GM23248 (cell line): ENCODE measurements around the gene FHOD1. TPM values are rescaled to one million over a fixed set of nuclear protein-coding genes. Genes with fewer than 3 reads are reported as not detected.

Experiments
- DNase-seq: peaks from one replicate; pipeline ENCODE4 v3.0.0-alpha.2; 2015
- H2AFZ ChIP-seq: fragments of 200-600 bp; sonication (generic); 2 replicates; pipeline ENCODE4 v1.6.1; 2016; ENCODE audit warnings: antibody characterized with exemption
- H3F3A ChIP-seq: fragments of 200-600 bp; sonication (generic); 2 replicates; pipeline ENCODE4 v1.6.1; 2016; ENCODE audit warnings: mild to moderate bottlenecking, antibody characterized with exemption, mixed run types; ENCODE audit not compliant: insufficient read depth
- H3K27ac ChIP-seq: fragments of 200-600 bp; sonication (generic); 2 replicates; pipeline ENCODE4 v1.5.1; 2016; ENCODE audit warnings: mild to moderate bottlenecking
- H3K27me3 ChIP-seq: fragments of 200-600 bp; sonication (generic); replicated peaks from 2 replicates; pipeline ENCODE4 v1.6.1; 2016; ENCODE audit warnings: mild to moderate bottlenecking; ENCODE audit not compliant: insufficient read depth
- H3K36me3 ChIP-seq: fragments of 200-600 bp; sonication (generic); 2 replicates; pipeline ENCODE4 v1.6.1; 2016; ENCODE audit warnings: low read depth, mild to moderate bottlenecking
- H3K4me1 ChIP-seq: fragments of 200-600 bp; sonication (generic); 2 replicates; pipeline ENCODE4 v1.6.1; 2016; ENCODE audit warnings: mild to moderate bottlenecking; ENCODE audit not compliant: insufficient read depth
- H3K4me2 ChIP-seq: fragments of 200-600 bp; sonication (generic); one replicate; pipeline ENCODE4 v1.6.1; 2016; ENCODE audit warnings: mild to moderate bottlenecking; ENCODE audit not compliant: unreplicated experiment
- H3K4me3 ChIP-seq: fragments of 200-600 bp; sonication (generic); 2 replicates; pipeline ENCODE4 v1.5.1; 2016; ENCODE audit warnings: mild to moderate bottlenecking
- H3K79me2 ChIP-seq: fragments of 200-600 bp; sonication (generic); 2 replicates; pipeline ENCODE4 v1.6.1; 2016; ENCODE audit warnings: mild to moderate bottlenecking; ENCODE audit not compliant: insufficient read depth
- H3K9ac ChIP-seq: fragments of 200-600 bp; sonication (generic); 2 replicates; pipeline ENCODE4 v1.6.1; 2016; ENCODE audit warnings: mild to moderate bottlenecking
- H3K9me2 ChIP-seq: fragments of 200-600 bp; sonication (generic); 2 replicates; pipeline ENCODE4 v1.6.1; 2016; ENCODE audit warnings: mixed run types, mild to moderate bottlenecking, moderate library complexity; ENCODE audit not compliant: insufficient read depth
- H3K9me3 ChIP-seq: fragments of 200-600 bp; sonication (generic); one replicate; pipeline ENCODE4 v1.6.1; 2017; ENCODE audit warnings: low read depth
- H4K20me1 ChIP-seq: fragments of 200-600 bp; sonication (generic); 2 replicates; pipeline ENCODE4 v1.6.0; 2016; ENCODE audit not compliant: insufficient read depth
- EZH2 ChIP-seq: fragments of 200-600 bp; sonication (generic); IDR thresholded peaks from 2 replicates; pipeline ENCODE4 v1.6.1; 2018; ENCODE audit warnings: antibody characterized with exemption, mild to moderate bottlenecking; ENCODE audit not compliant: insufficient read depth, poor library complexity, severe bottlenecking
- EZH2phosphoT487 ChIP-seq: fragments of 200-600 bp; sonication (generic); IDR thresholded peaks from 2 replicates; pipeline ENCODE4 v1.6.1; 2018; ENCODE audit warnings: antibody characterized with exemption, moderate library complexity, mild to moderate bottlenecking, low read depth; ENCODE audit not compliant: insufficient read depth
- WGBS, 2 experiments: methylation state at CpG; one replicate each; pipeline ENCODE4 v1.1.6; 2015 to 2017; ENCODE audit warnings: low lambda C conversion rate in 2 of 2, low coverage in 1 of 2; ENCODE audit errors: missing lambda C conversion rate in 2 of 2; 5-methylcytosine and 5-hydroxymethylcytosine counted together
- in situ Hi-C: fragments of 300-500 bp; cut with MboI; formaldehyde crosslinking; loops from 2 replicates; pipeline ENCODE4 v1.15.0; 2020
- polyA plus RNA-seq: library from polyadenylated mRNA; unstranded; fragments of >200 nt; fragmentation: Nextera tagmentation; extraction: Ambion mirVana; gene quantifications from 2 replicates; pipeline ENCODE4 v1.2.1, GENCODE V29; 2016
- total RNA-seq: library from RNA; depleted of rRNA; stranded (reverse); fragments of >200 nt; shearing (Covaris generic); gene quantifications from 2 replicates; pipeline ENCODE4 v1.2.3, GENCODE V29; 2014

The FHOD1 gene
- total and polyA plus RNA-seq, 2 experiments from 2014 or later: 9.3 to 14.9 TPM

- H3K27me3 ChIP-seq: no peaks in the 10 kb centered on the region
- H3K4me1 ChIP-seq: no peaks in the 10 kb centered on the region
- no peak for DNase-seq
- TF ChIP-seq EZH2phosphoT487: no peak
- no peak for TF ChIP-seq EZH2
- no peaks in the 10 kb centered on the region for H3K36me3 ChIP-seq
- WGBS, 2 experiments: 82 to 83% methylated on average over 8 of the region's 8 CpGs
- no peak overlapping the region for H3K4me3 ChIP-seq
- no peaks in the 10 kb centered on the region for H3K9me3 ChIP-seq
- H3K79me2 ChIP-seq: no peaks in the 10 kb centered on the region
- H3F3A ChIP-seq: no peaks in the 10 kb centered on the region
- no peak overlapping the region for H3K9ac ChIP-seq
- in situ Hi-C loops: no loop called here
- H2AFZ ChIP-seq: no peak overlapping the region
- no peaks in the 10 kb centered on the region for H4K20me1 ChIP-seq
- no peaks in the 10 kb centered on the region for H3K9me2 ChIP-seq
- H3K27ac ChIP-seq: no peak overlapping the region
- H3K4me2 ChIP-seq: no peak overlapping the region
Measured at GRCh38 chr16:67213197-67214019, 33.9 kb downstream of the FHOD1 start.

- Histone ChIP-seq H3K4me2 (no peak overlapping the region), H3K79me2 (no peaks in the 10 kb centered on the region), H3K4me1 (peaks cover 5% of the 10 kb centered on the region), H3K9me2 (no peaks in the 10 kb centered on the region), H3K9me3 (no peaks in the 10 kb centered on the region), H3K36me3 (no peaks in the 10 kb centered on the region), H4K20me1 (no peaks in the 10 kb centered on the region), H3F3A (no peaks in the 10 kb centered on the region), H2AFZ (no peak overlapping the region), H3K27me3 (no peaks in the 10 kb centered on the region), H3K9ac (no peak overlapping the region), H3K4me3 (no peak overlapping the region), H3K27ac (no peak overlapping the region)
- TF ChIP-seq EZH2 (no peak), EZH2phosphoT487 (no peak)
- in situ Hi-C loops: no loop called here
- DNase-seq: no peak
Measured at GRCh38 chr16:67212766-67213165, 34.5 kb downstream of the FHOD1 start.

- Histone ChIP-seq H3K79me2 (no peaks in the 10 kb centered on the region), H3K27ac (no peak overlapping the region), H3K9me3 (no peaks in the 10 kb centered on the region), H3F3A (no peaks in the 10 kb centered on the region), H3K4me1 (peaks cover 11% of the 10 kb centered on the region), H3K9ac (no peak overlapping the region), H3K4me3 (no peak overlapping the region), H3K4me2 (no peak overlapping the region), H3K9me2 (no peaks in the 10 kb centered on the region), H4K20me1 (no peaks in the 10 kb centered on the region), H3K27me3 (no peaks in the 10 kb centered on the region), H2AFZ (no peak overlapping the region), H3K36me3 (no peaks in the 10 kb centered on the region)
- TF ChIP-seq EZH2 (no peak), EZH2phosphoT487 (no peak)
- in situ Hi-C loops: no loop called here
- 74 to 83% methylated on average over 7 of the region's 7 CpGs for WGBS, 2 experiments
- DNase-seq: no peak
Measured at GRCh38 chr16:67211674-67212073, 35.6 kb downstream of the FHOD1 start.

GRCh38 chr16:67210069-67210937 lies 37.0 kb downstream of the FHOD1 start:
- Histone ChIP-seq H3K4me1 (peaks cover 12% of the 10 kb centered on the region), H3K9ac (no peak overlapping the region), H4K20me1 (no peaks in the 10 kb centered on the region), H3K36me3 (no peaks in the 10 kb centered on the region), H3K9me2 (no peaks in the 10 kb centered on the region), H3K4me2 (no peak overlapping the region), H3K27me3 (no peaks in the 10 kb centered on the region), H3F3A (no peaks in the 10 kb centered on the region), H3K9me3 (no peaks in the 10 kb centered on the region), H3K27ac (no peak overlapping the region), H3K4me3 (no peak overlapping the region), H2AFZ (no peak overlapping the region), H3K79me2 (no peaks in the 10 kb centered on the region)
- no peak for DNase-seq
- in situ Hi-C loops: no loop called here
- WGBS, 2 experiments: 89 to 93% methylated on average over 23 to 25 of the region's 25 CpGs
- TF ChIP-seq EZH2 (no peak), EZH2phosphoT487 (no peak)
